IPS-18a (cell line): ENCODE data around the gene UNC13C.

Experiments
- H3K27ac ChIP-seq: one replicate; pipeline ENCODE4 v1.5.1; 2013; ENCODE audit warnings: low read length
- H3K27me3 ChIP-seq: one replicate; pipeline ENCODE4 v1.6.1; 2013; ENCODE audit warnings: mild to moderate bottlenecking, low read length; ENCODE audit not compliant: control insufficient read depth, insufficient read depth
- H3K36me3 ChIP-seq: one replicate; pipeline ENCODE4 v1.6.1; 2013; ENCODE audit warnings: low read depth, low read length; ENCODE audit not compliant: control insufficient read depth
- H3K4me1 ChIP-seq: one replicate; pipeline ENCODE4 v1.6.1; 2013; ENCODE audit warnings: low read depth, low read length; ENCODE audit not compliant: control insufficient read depth
- H3K4me3 ChIP-seq: one replicate; pipeline ENCODE4 v1.5.1; 2013; ENCODE audit warnings: low read length
- H3K9ac ChIP-seq: one replicate; pipeline ENCODE4 v1.6.1; 2013; ENCODE audit warnings: mild to moderate bottlenecking, low read length, moderate library complexity
- H3K9me3 ChIP-seq: one replicate; pipeline ENCODE4 v1.6.1; 2013; ENCODE audit warnings: low read depth, low read length; ENCODE audit not compliant: control insufficient read depth

The UNC13C gene

GRCh38 chr15:54307926-54308325 lies 329.7 kb downstream of the UNC13C start:
- H3K27ac ChIP-seq = no peak overlapping the region
- peaks cover 13% of the 10 kb centered on the region for H3K4me1 ChIP-seq
- no peaks in the 10 kb centered on the region for H3K27me3 ChIP-seq
- H3K36me3 ChIP-seq = no peaks in the 10 kb centered on the region
- H3K9me3 ChIP-seq = no peaks in the 10 kb centered on the region
- H3K4me3 ChIP-seq = no peak overlapping the region
- H3K9ac ChIP-seq = no peak overlapping the region

- no peak overlapping the region for H3K27ac ChIP-seq
Observed at GRCh38 chr15:54312528-54312927, 334.3 kb downstream of the UNC13C start.

GRCh38 chr15:54321426-54321825 lies 343.2 kb downstream of the UNC13C start:
- Histone ChIP-seq H3K9ac (no peak overlapping the region), H3K4me1 (peaks cover 16% of the 10 kb centered on the region), H3K27ac (no peak overlapping the region), H3K36me3 (no peaks in the 10 kb centered on the region), H3K9me3 (no peaks in the 10 kb centered on the region), H3K4me3 (no peak overlapping the region), H3K27me3 (no peaks in the 10 kb centered on the region)

More at GRCh38 chr15:54312528-54312927, 334.3 kb downstream of the UNC13C start:
- H3K4me3 ChIP-seq = no peak overlapping the region
- no peak overlapping the region for H3K9ac ChIP-seq
- H3K4me1 ChIP-seq = peaks cover 12% of the 10 kb centered on the region
- no peaks in the 10 kb centered on the region for H3K36me3 ChIP-seq
- H3K9me3 ChIP-seq = no peaks in the 10 kb centered on the region
- H3K27me3 ChIP-seq = no peaks in the 10 kb centered on the region

- no peaks in the 10 kb centered on the region for H3K27me3 ChIP-seq
- no peaks in the 10 kb centered on the region for H3K9me3 ChIP-seq
- H3K9ac ChIP-seq = no peak overlapping the region
- H3K4me3 ChIP-seq = no peak overlapping the region
- peaks cover 21% of the 10 kb centered on the region for H3K4me1 ChIP-seq
- H3K36me3 ChIP-seq = no peaks in the 10 kb centered on the region
- H3K27ac ChIP-seq = no peak overlapping the region
Observed at GRCh38 chr15:54322341-54322740, 344.1 kb downstream of the UNC13C start.

- Histone ChIP-seq H3K4me1 (no peaks in the 10 kb centered on the region), H3K27me3 (no peaks in the 10 kb centered on the region), H3K9ac (no peak overlapping the region), H3K4me3 (no peak overlapping the region), H3K9me3 (no peaks in the 10 kb centered on the region), H3K36me3 (no peaks in the 10 kb centered on the region), H3K27ac (no peak overlapping the region)
Observed at GRCh38 chr15:54345301-54345700, 367.1 kb downstream of the UNC13C start.

- Histone ChIP-seq H3K4me3 (no peak overlapping the region), H3K27me3 (no peaks in the 10 kb centered on the region), H3K27ac (no peak overlapping the region), H3K4me1 (no peaks in the 10 kb centered on the region), H3K9ac (no peak overlapping the region), H3K36me3 (no peaks in the 10 kb centered on the region), H3K9me3 (no peaks in the 10 kb centered on the region)
Observed at GRCh38 chr15:54345827-54346226, 367.6 kb downstream of the UNC13C start.

- Histone ChIP-seq H3K4me3 (no peak overlapping the region), H3K27me3 (no peaks in the 10 kb centered on the region), H3K27ac (no peak overlapping the region), H3K9ac (no peak overlapping the region), H3K9me3 (no peaks in the 10 kb centered on the region), H3K36me3 (no peaks in the 10 kb centered on the region), H3K4me1 (no peaks in the 10 kb centered on the region)
Observed at GRCh38 chr15:54347082-54347827, 369.0 kb downstream of the UNC13C start.

- Histone ChIP-seq H3K36me3 (no peaks in the 10 kb centered on the region), H3K9ac (no peak overlapping the region), H3K27me3 (no peaks in the 10 kb centered on the region), H3K4me1 (no peaks in the 10 kb centered on the region), H3K4me3 (no peak overlapping the region), H3K9me3 (no peaks in the 10 kb centered on the region), H3K27ac (no peak overlapping the region)
Observed at GRCh38 chr15:54353726-54354125, 375.5 kb downstream of the UNC13C start.

GRCh38 chr15:54354341-54354740 lies 376.1 kb downstream of the UNC13C start:
- Histone ChIP-seq H3K36me3 (no peaks in the 10 kb centered on the region), H3K9ac (no peak overlapping the region), H3K4me3 (no peak overlapping the region), H3K4me1 (no peaks in the 10 kb centered on the region), H3K27ac (no peak overlapping the region), H3K27me3 (no peaks in the 10 kb centered on the region), H3K9me3 (no peaks in the 10 kb centered on the region)

- Histone ChIP-seq H3K9ac (no peak overlapping the region), H3K27ac (no peak overlapping the region)
Observed at GRCh38 chr15:54364961-54365360, 386.7 kb downstream of the UNC13C start.

GRCh38 chr15:54373332-54373731 lies 395.1 kb downstream of the UNC13C start:
- H3K4me1 ChIP-seq = no peaks in the 10 kb centered on the region
- no peak overlapping the region for H3K4me3 ChIP-seq
- H3K36me3 ChIP-seq = no peaks in the 10 kb centered on the region
- no peak overlapping the region for H3K27ac ChIP-seq
- no peak overlapping the region for H3K9ac ChIP-seq
- H3K27me3 ChIP-seq = no peaks in the 10 kb centered on the region
- no peaks in the 10 kb centered on the region for H3K9me3 ChIP-seq

More at GRCh38 chr15:54364961-54365360, 386.7 kb downstream of the UNC13C start:
- Histone ChIP-seq H3K27me3 (no peaks in the 10 kb centered on the region), H3K9me3 (no peaks in the 10 kb centered on the region), H3K4me3 (no peak overlapping the region), H3K36me3 (no peaks in the 10 kb centered on the region), H3K4me1 (peaks cover 3% of the 10 kb centered on the region)
